Coronary artery (tissue), 2 donors: ENCODE results near the gene CNN1.
"Not testable (repeated sequence)": the region's sequence is repeated elsewhere in the genome, so short reads cannot be mapped to it uniquely, and the experiment has no call there.

Experiments
- DNase-seq: peaks from one replicate; pipeline ENCODE4 v3.0.0-alpha.2; 2017; ENCODE audit warnings: low spot score
- H3K27ac ChIP-seq, 2 donors: fragments of 200-600 bp; sonication (generic); one replicate each; pipeline ENCODE4 v1.5.1; 2016 to 2019
- H3K4me3 ChIP-seq: fragments of 200-600 bp; sonication (generic); 2 replicates; pipeline ENCODE4 v1.5.1; 2016; ENCODE audit warnings: mild to moderate bottlenecking, moderate library complexity
- TF ChIP-seq, protein P1 (sequence below): fragments of 200-600 bp; sonication (generic); IDR thresholded peaks from one replicate; pipeline ENCODE4 v1.5.1; 2019; ENCODE audit warnings: antibody characterized with exemption

The CNN1 gene

DNA sequence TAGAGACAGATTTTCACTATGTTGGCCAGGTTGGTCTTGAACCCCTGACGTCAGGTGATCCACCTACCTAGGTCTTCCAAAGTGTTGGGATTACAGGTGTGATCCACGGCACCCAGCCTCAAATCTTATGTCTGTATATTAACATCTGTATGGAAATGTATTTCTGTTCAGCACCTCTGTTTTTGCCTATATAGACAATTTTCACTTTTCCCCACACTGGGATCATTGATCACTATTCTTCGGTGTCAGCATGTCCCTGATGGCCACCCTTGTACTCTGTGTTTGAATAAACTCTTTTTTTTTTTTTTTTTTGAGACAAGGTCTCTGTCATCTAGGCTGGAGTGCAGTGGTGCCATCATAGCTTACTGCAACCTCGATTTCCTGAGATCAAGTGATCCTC is 55.4 kb downstream of the CNN1 start:
- Histone ChIP-seq H3K4me3 (no peak overlapping the region), H3K27ac (no peak overlapping the region)
- TF ChIP-seq, protein P1, sequence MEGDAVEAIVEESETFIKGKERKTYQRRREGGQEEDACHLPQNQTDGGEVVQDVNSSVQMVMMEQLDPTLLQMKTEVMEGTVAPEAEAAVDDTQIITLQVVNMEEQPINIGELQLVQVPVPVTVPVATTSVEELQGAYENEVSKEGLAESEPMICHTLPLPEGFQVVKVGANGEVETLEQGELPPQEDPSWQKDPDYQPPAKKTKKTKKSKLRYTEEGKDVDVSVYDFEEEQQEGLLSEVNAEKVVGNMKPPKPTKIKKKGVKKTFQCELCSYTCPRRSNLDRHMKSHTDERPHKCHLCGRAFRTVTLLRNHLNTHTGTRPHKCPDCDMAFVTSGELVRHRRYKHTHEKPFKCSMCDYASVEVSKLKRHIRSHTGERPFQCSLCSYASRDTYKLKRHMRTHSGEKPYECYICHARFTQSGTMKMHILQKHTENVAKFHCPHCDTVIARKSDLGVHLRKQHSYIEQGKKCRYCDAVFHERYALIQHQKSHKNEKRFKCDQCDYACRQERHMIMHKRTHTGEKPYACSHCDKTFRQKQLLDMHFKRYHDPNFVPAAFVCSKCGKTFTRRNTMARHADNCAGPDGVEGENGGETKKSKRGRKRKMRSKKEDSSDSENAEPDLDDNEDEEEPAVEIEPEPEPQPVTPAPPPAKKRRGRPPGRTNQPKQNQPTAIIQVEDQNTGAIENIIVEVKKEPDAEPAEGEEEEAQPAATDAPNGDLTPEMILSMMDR: no peak
- no peak for DNase-seq

GRCh38 chr19:11596156-11596555 is 57.5 kb downstream of the CNN1 start:
- no peak overlapping the region for H3K27ac ChIP-seq
- H3K4me3 ChIP-seq: no peak overlapping the region
- TF ChIP-seq, protein P1: no peak
- DNase-seq: no peak

- peak within 1 kb of the TSS; percentile 95 for H3K4me3 ChIP-seq
- TF ChIP-seq, protein P1: no peak
- H3K27ac ChIP-seq: peak within 1 kb of the TSS; percentile 89 to 93
- DNase-seq: peak; percentile 99
Observed at GRCh38 chr19:11597202-11598102, 58.8 kb downstream of the CNN1 start, which contains the start of gene ZNF627. Gene ZNF627, plus strand, starts transcription at chr19:11597483. Its CDS starts 145 bp downstream, at chr19:11597628.

- no peak for DNase-seq
- peak overlapping the region; percentile 89 to 93 for H3K27ac ChIP-seq
- TF ChIP-seq, protein P1: no peak
Observed at GRCh38 chr19:11598103-11598483, 59.4 kb downstream of the CNN1 start.

GRCh38 chr19:11598746-11599145 is 60.1 kb downstream of the CNN1 start:
- no peak overlapping the region for H3K27ac ChIP-seq
- TF ChIP-seq, protein P1: no peak
- DNase-seq: no peak
- H3K4me3 ChIP-seq: no peak overlapping the region

More at GRCh38 chr19:11598103-11598483, 59.4 kb downstream of the CNN1 start:
- peak overlapping the region; percentile 95 for H3K4me3 ChIP-seq

- DNase-seq, H3K27ac ChIP-seq, H3K4me3 ChIP-seq: not testable (repeated sequence)
Observed at GRCh38 chr19:11599704-11600103, 61.1 kb downstream of the CNN1 start.
